Measurements from ENCODE around the gene LEO1. TPM values are rescaled to one million over a fixed set of nuclear protein-coding genes. Genes with fewer than 3 reads are reported as not detected.

The LEO1 gene
- total RNA-seq, 1 experiment from 2014 or later = 24.1 TPM

DNA sequence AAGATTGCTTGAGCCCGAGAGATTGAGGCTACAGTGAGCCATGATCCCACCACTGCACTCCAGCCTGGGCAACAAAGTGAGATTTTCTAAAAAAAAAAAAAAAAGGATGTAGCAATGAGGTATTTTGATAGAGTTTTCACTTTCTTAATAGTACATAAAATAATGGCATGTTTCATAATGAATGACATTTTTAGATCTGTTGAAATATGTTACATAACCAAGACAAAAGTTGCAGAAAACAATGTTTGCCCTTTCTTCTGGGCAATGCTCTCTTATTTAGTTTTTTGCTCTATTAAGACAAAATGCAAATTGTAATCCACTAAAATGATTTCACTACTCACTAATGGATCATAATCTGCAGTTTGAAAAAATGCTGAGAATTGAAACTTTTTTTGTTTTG is 43.0 kb upstream of the LEO1 start:
- H3K9ac ChIP-seq (ENCODE audit: low read length) = no peak overlapping the region
- H3K4me2 ChIP-seq (ENCODE audit: low read length) = no peak overlapping the region
- ChIA-PET CTCF (no interaction called here), POLR2A (ENCODE audit: unreplicated experiment) (no interaction called here)
- no peak overlapping the region for H3K4me3 ChIP-seq (ENCODE audit: low read length)
- H3K36me3 ChIP-seq (ENCODE audit: low read depth, low read length) = no peaks in the 10 kb centered on the region
- no peak for DNase-seq
- no peaks in the 10 kb centered on the region for H4K20me1 ChIP-seq (ENCODE audit: low read length)
- H3K27ac ChIP-seq (ENCODE audit: low read length) = no peak overlapping the region
- no TSS peak for BruUV-seq (replicated peaks)
- ATAC-seq = no peak
- peaks cover 40% of the 10 kb centered on the region for H3K4me1 ChIP-seq (ENCODE audit: insufficient read depth, low read length)
- no peaks in the 10 kb centered on the region for H3K9me2 ChIP-seq (replicated peaks; ENCODE audit: low read length)
- H3F3A ChIP-seq (ENCODE audit: low read length, unreplicated experiment) = no peaks in the 10 kb centered on the region
- H3K9me3 ChIP-seq (ENCODE audit: low read length) = no peaks in the 10 kb centered on the region
- H3K27me3 ChIP-seq (ENCODE audit: low read length) = no peaks in the 10 kb centered on the region
- intact Hi-C loops (cut with micrococcal nuclease) = no loop called here
- no peak overlapping the region for H2AFZ ChIP-seq (ENCODE audit: low read length)
- TF ChIP-seq EZH2 (IDR thresholded peaks at IDR 0.05; ENCODE audit: low read length, unreplicated experiment) = no peak
- TF ChIP-seq, protein P1, sequence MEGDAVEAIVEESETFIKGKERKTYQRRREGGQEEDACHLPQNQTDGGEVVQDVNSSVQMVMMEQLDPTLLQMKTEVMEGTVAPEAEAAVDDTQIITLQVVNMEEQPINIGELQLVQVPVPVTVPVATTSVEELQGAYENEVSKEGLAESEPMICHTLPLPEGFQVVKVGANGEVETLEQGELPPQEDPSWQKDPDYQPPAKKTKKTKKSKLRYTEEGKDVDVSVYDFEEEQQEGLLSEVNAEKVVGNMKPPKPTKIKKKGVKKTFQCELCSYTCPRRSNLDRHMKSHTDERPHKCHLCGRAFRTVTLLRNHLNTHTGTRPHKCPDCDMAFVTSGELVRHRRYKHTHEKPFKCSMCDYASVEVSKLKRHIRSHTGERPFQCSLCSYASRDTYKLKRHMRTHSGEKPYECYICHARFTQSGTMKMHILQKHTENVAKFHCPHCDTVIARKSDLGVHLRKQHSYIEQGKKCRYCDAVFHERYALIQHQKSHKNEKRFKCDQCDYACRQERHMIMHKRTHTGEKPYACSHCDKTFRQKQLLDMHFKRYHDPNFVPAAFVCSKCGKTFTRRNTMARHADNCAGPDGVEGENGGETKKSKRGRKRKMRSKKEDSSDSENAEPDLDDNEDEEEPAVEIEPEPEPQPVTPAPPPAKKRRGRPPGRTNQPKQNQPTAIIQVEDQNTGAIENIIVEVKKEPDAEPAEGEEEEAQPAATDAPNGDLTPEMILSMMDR (conservative IDR thresholded peaks at IDR 0.05; ENCODE audit: low read depth, low read length) = no peak
- no peak for TF ChIP-seq EZH2phosphoT487 (IDR thresholded peaks at IDR 0.05; ENCODE audit: borderline replicate concordance, low read length)
- H3K79me2 ChIP-seq (ENCODE audit: low read length) = peaks cover under 1% of the 10 kb centered on the region; the same call in 1 of the 2 replicates

DNA sequence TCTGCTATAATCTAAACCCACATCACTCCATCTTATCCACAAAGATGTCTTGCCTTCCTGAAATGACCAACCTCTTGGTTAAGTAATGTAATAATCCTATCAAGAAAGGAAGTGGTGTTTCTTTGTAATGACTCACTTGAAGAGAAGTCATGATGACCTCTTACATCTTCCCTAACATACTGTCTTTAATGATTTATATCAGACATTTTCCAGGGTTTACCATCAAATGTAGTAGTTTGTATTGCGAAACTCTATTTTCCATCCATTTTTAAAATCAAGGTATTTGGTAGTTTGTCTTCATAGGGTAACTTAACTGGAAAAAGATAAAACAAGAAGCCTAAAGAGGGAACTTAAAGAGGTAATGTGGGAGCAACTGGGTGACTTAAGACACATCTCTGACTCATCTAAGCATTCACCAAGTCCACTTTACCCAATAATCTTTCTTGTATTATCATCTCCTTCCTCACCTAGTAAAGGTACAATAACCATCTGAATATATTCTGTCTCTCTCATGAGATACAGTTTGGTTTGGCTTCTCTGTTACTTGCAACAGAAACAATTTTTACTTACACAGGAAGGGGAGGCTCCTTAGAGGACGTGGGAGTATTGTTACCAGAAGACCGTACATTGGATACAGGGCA is 41.7 kb upstream of the LEO1 start:
- peak; percentile 45 for DNase-seq
- TF ChIP-seq EZH2phosphoT487 (IDR thresholded peaks at IDR 0.05; ENCODE audit: borderline replicate concordance, low read length) (no peak), EZH2 (IDR thresholded peaks at IDR 0.05; ENCODE audit: low read length, unreplicated experiment) (no peak)
- TF ChIP-seq, protein P1 (conservative IDR thresholded peaks at IDR 0.05; ENCODE audit: low read depth, low read length) = no peak

DNA sequence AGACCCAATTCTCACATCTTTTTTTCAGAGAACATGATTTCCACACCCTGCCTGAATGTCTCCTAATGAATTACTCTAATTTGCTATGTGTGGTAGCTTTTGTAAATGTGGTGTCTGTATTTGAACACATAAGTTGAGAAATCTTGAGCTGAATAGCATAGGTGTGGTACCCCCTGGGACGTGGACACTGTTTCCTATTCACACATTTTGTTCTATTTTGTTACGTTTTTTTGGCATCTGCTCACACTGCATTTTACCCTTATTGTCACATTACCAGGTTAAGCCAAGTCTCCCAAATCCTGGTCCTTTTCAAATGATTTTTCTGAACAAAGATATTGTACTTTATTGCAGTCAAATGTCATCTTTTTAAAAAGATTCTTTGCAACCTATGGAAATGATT is 40.6 kb upstream of the LEO1 start:
- no peaks in the 10 kb centered on the region for H4K20me1 ChIP-seq (ENCODE audit: low read length)
- no TSS peak for BruUV-seq (replicated peaks)
- ATAC-seq = no peak
- no peak overlapping the region for H3K9ac ChIP-seq (ENCODE audit: low read length)
- H3K4me2 ChIP-seq (ENCODE audit: low read length) = no peak overlapping the region
- no peaks in the 10 kb centered on the region for H3K9me3 ChIP-seq (ENCODE audit: low read length)
- H3K79me2 ChIP-seq (ENCODE audit: low read length) = no peaks in the 10 kb centered on the region
- TF ChIP-seq, protein P1 (conservative IDR thresholded peaks at IDR 0.05; ENCODE audit: low read depth, low read length) = no peak
- TF ChIP-seq EZH2 (IDR thresholded peaks at IDR 0.05; ENCODE audit: low read length, unreplicated experiment) (no peak), EZH2phosphoT487 (IDR thresholded peaks at IDR 0.05; ENCODE audit: borderline replicate concordance, low read length) (no peak)
- ChIA-PET CTCF (no interaction called here), POLR2A (ENCODE audit: unreplicated experiment) (no interaction called here)
- H3K4me1 ChIP-seq (ENCODE audit: insufficient read depth, low read length) = peaks cover 37% of the 10 kb centered on the region
- H3K27ac ChIP-seq (ENCODE audit: low read length) = no peak overlapping the region
- H3K4me3 ChIP-seq (ENCODE audit: low read length) = no peak overlapping the region
- DNase-seq = no peak
- H3F3A ChIP-seq (ENCODE audit: low read length, unreplicated experiment) = no peaks in the 10 kb centered on the region
- intact Hi-C loops (cut with micrococcal nuclease) = no loop called here
- no peaks in the 10 kb centered on the region for H3K9me2 ChIP-seq (replicated peaks; ENCODE audit: low read length)
- no peaks in the 10 kb centered on the region for H3K27me3 ChIP-seq (ENCODE audit: low read length)
- H2AFZ ChIP-seq (ENCODE audit: low read length) = no peak overlapping the region
- no peaks in the 10 kb centered on the region for H3K36me3 ChIP-seq (ENCODE audit: low read depth, low read length)

More for the DNA sequence above, 41.7 kb upstream of the LEO1 start:
- Histone ChIP-seq H3K27ac (ENCODE audit: low read length) (peak overlapping the region; percentile 23; the same call in 1 of the 2 replicates), H3K36me3 (ENCODE audit: low read depth, low read length) (no peaks in the 10 kb centered on the region), H3K9ac (ENCODE audit: low read length) (no peak overlapping the region), H3K79me2 (ENCODE audit: low read length) (no peaks in the 10 kb centered on the region), H3K27me3 (ENCODE audit: low read length) (no peaks in the 10 kb centered on the region), H4K20me1 (ENCODE audit: low read length) (no peaks in the 10 kb centered on the region), H3K9me3 (ENCODE audit: low read length) (no peaks in the 10 kb centered on the region), H3K4me1 (ENCODE audit: insufficient read depth, low read length) (peaks cover 39% of the 10 kb centered on the region), H3K4me2 (ENCODE audit: low read length) (0 out of 2 replicates have a peak overlapping the region, but pooled peaks have one; percentile 9), H2AFZ (ENCODE audit: low read length) (no peak overlapping the region), H3K4me3 (ENCODE audit: low read length) (no peak overlapping the region), H3F3A (ENCODE audit: low read length, unreplicated experiment) (no peaks in the 10 kb centered on the region), H3K9me2 (replicated peaks; ENCODE audit: low read length) (no peaks in the 10 kb centered on the region)
- CTCF ChIA-PET = no interaction called here
- ATAC-seq = 0 out of 2 replicates have a peak, but pooled peaks have one; percentile 39
- POLR2A ChIA-PET (ENCODE audit: unreplicated experiment) = no interaction called here
- intact Hi-C loops (cut with micrococcal nuclease) = no loop called here
- BruUV-seq (replicated peaks) = no TSS peak
